Urinary bladder (tissue), 4 donors: ENCODE data around the gene FLVCR2. TPM values are rescaled to one million over a fixed set of nuclear protein-coding genes. Genes with fewer than 3 reads are reported as not detected.
"Not testable (repeated sequence)": the region's sequence is repeated elsewhere in the genome, so short reads cannot be mapped to it uniquely, and the experiment has no call there.

Experiments
- DNase-seq: peaks from one replicate; pipeline ENCODE4 v3.0.0-alpha.2; 2015; ENCODE audit errors: extremely low spot score
- H3K27ac ChIP-seq: one replicate; pipeline ENCODE4 v1.5.1; 2013; ENCODE audit warnings: low read depth, mild to moderate bottlenecking, moderate library complexity
- H3K36me3 ChIP-seq: one replicate; pipeline ENCODE4 v1.6.1; 2013; ENCODE audit warnings: mild to moderate bottlenecking, moderate library complexity; ENCODE audit not compliant: insufficient read depth
- H3K4me1 ChIP-seq: one replicate; pipeline ENCODE4 v1.6.1; 2013; ENCODE audit warnings: mild to moderate bottlenecking, moderate library complexity; ENCODE audit not compliant: insufficient read depth
- H3K4me3 ChIP-seq: one replicate; pipeline ENCODE4 v1.5.1; 2013; ENCODE audit warnings: low read depth, low read length
- WGBS: extraction: QIAGEN DNeasy Blood & Tissue Kit; methylation state at CpG from one replicate; pipeline ENCODE4 v1.1.7; 2013; 5-methylcytosine and 5-hydroxymethylcytosine counted together
- polyA plus RNA-seq: library from polyadenylated mRNA; stranded (reverse); fragments of 200-250 nt; gene quantifications from one replicate; pipeline ENCODE4 v1.2.3, GENCODE V29; 2013
- total RNA-seq: library from RNA; depleted of rRNA; stranded (reverse); fragments of >200 nt; gene quantifications from one replicate; pipeline ENCODE4 v1.2.3, GENCODE V29; 2014
- donor health status: healthy with polysubstance abuse.
- donor health status: healthy.

FLVCR2 gene
- total and polyA plus RNA-seq, 2 donors, result 3.6 to 4.9 TPM

- DNase-seq, result no peak
- Histone ChIP-seq H3K36me3 (no peaks in the 10 kb centered on the region), H3K27ac (no peak overlapping the region), H3K4me1 (no peaks in the 10 kb centered on the region), H3K4me3 (no peak overlapping the region)
- 98% methylated on average over 1 of the region's 1 CpG for WGBS
These were observed 13.0 kb downstream of the FLVCR2 start for GRCh38 chr14:75591331-75591946.

GRCh38 chr14:75591987-75592575, 13.7 kb downstream of the FLVCR2 start:
- no peaks in the 10 kb centered on the region for H3K4me1 ChIP-seq
- no peak overlapping the region for H3K4me3 ChIP-seq
- H3K36me3 ChIP-seq, result no peaks in the 10 kb centered on the region
- H3K27ac ChIP-seq, result no peak overlapping the region
- DNase-seq, result no peak

GRCh38 chr14:75595226-75595625, 16.8 kb downstream of the FLVCR2 start:
- Histone ChIP-seq H3K36me3 (no peaks in the 10 kb centered on the region), H3K27ac (no peak overlapping the region), H3K4me1 (no peaks in the 10 kb centered on the region), H3K4me3 (no peak overlapping the region)
- WGBS, result 95% methylated on average over 3 of the region's 3 CpGs
- DNase-seq, result no peak

GRCh38 chr14:75597149-75597548, 18.7 kb downstream of the FLVCR2 start:
- no peak for DNase-seq
- WGBS, result 76% methylated on average over 3 of the region's 3 CpGs
- no peak overlapping the region for H3K4me3 ChIP-seq
- no peak overlapping the region for H3K27ac ChIP-seq
- H3K36me3 ChIP-seq, result no peaks in the 10 kb centered on the region
- no peaks in the 10 kb centered on the region for H3K4me1 ChIP-seq

GRCh38 chr14:75600100-75600499, 21.7 kb downstream of the FLVCR2 start:
- H3K27ac ChIP-seq, result not testable (repeated sequence)

GRCh38 chr14:75601061-75601460, 22.6 kb downstream of the FLVCR2 start:
- not testable (repeated sequence) for H3K36me3 ChIP-seq, H3K4me1 ChIP-seq, H3K4me3 ChIP-seq, H3K27ac ChIP-seq, DNase-seq
- WGBS, result 82% methylated on average over 6 of the region's 6 CpGs

More at GRCh38 chr14:75600100-75600499, 21.7 kb downstream of the FLVCR2 start:
- not testable (repeated sequence) for H3K4me3 ChIP-seq, H3K4me1 ChIP-seq, H3K36me3 ChIP-seq, DNase-seq
- 80% methylated on average over 1 of the region's 1 CpG for WGBS

- 79% methylated on average over 3 of the region's 3 CpGs for WGBS
These were observed 24.1 kb downstream of the FLVCR2 start for GRCh38 chr14:75602503-75602902.

GRCh38 chr14:75604979-75605851, 26.8 kb downstream of the FLVCR2 start:
- Histone ChIP-seq H3K4me1 (no peaks in the 10 kb centered on the region), H3K27ac (no peak overlapping the region), H3K36me3 (no peaks in the 10 kb centered on the region), H3K4me3 (no peak overlapping the region)
- 72% methylated on average over 11 of the region's 11 CpGs for WGBS
- no peak for DNase-seq

More at GRCh38 chr14:75602503-75602902, 24.1 kb downstream of the FLVCR2 start:
- H3K27ac ChIP-seq, result no peak overlapping the region
- H3K4me1 ChIP-seq, result no peaks in the 10 kb centered on the region
- no peak overlapping the region for H3K4me3 ChIP-seq
- H3K36me3 ChIP-seq, result no peaks in the 10 kb centered on the region
- no peak for DNase-seq

GRCh38 chr14:75605916-75606315, 27.5 kb downstream of the FLVCR2 start:
- Histone ChIP-seq H3K36me3 (no peaks in the 10 kb centered on the region), H3K27ac (no peak overlapping the region), H3K4me1 (no peaks in the 10 kb centered on the region), H3K4me3 (no peak overlapping the region)
- WGBS, result 79% methylated on average over 10 of the region's 10 CpGs
- DNase-seq, result no peak

GRCh38 chr14:75607044-75607443, 28.6 kb downstream of the FLVCR2 start:
- Histone ChIP-seq H3K27ac (no peak overlapping the region), H3K4me3 (no peak overlapping the region), H3K4me1 (no peaks in the 10 kb centered on the region), H3K36me3 (no peaks in the 10 kb centered on the region)
- WGBS, result 66% methylated on average over 1 of the region's 1 CpG
- DNase-seq, result no peak

GRCh38 chr14:75607842-75608640, 29.6 kb downstream of the FLVCR2 start:
- no peak for DNase-seq
- no peaks in the 10 kb centered on the region for H3K4me1 ChIP-seq
- H3K4me3 ChIP-seq, result no peak overlapping the region
- no peak overlapping the region for H3K27ac ChIP-seq
- no peaks in the 10 kb centered on the region for H3K36me3 ChIP-seq
- 91% methylated on average over 12 of the region's 12 CpGs for WGBS

GRCh38 chr14:75609116-75609515, 30.7 kb downstream of the FLVCR2 start:
- DNase-seq, result no peak
- 78% methylated on average over 4 of the region's 4 CpGs for WGBS
- no peaks in the 10 kb centered on the region for H3K4me1 ChIP-seq
- no peak overlapping the region for H3K4me3 ChIP-seq
- no peak overlapping the region for H3K27ac ChIP-seq
- no peaks in the 10 kb centered on the region for H3K36me3 ChIP-seq
